ENCODE data around the gene MLLT3.

The MLLT3 gene

GRCh38 chr9:20322212-20322611 lies 300.1 kb downstream of the MLLT3 start:
- DNase-seq: no peak

DNA sequence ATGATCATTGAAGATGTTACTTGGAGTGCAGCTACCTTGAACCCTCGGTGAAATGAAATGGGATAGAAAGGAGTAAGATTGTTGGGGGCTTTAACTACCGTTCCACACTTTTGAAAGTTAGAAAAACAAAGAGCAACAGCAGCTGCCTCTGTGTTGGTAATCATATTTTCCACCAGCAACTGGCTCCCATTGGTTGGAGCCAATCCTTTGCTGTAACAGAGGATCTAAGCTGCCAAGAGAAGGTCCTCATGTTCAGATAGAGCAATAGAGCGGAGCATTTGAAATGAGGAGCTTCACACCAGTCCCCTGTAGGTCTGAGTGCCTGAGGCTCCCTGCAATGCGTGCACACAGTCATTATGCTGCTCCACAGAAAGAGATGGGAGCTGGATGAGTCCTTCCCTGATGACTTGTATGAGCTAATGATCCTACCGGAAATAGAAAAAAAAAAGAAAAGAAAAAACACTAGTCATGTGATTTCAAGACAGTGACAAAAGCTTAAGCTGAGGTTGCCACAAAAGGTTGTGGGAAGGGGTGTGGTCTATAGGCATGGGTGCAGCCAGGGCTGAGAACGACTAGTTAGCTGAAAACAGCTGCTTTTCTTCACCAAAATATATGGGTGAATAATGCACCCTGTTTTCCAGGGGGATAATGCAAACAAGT lies 300.7 kb downstream of the MLLT3 start:
- DNase-seq: peak; percentile 19

DNA sequence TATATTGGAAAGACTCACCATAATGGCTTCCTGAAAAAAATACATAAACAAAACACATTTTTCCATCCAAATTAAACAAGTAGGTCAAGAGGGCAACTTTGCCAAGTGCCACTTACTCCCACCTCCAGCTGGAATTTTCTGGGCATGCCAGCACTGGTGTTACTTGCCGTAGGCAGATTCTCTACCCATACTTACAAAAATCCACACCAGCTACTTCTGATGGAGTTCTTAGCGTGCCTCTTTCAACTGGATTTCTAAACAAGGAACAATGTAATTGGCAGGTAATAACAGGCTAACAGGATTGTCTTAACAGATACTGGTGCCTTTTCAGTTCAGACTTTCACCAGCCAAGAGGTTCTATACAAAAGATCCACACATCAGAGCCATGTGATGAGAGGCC lies 301.4 kb downstream of the MLLT3 start:
- no peak for DNase-seq

GRCh38 chr9:20319641-20320337 lies 302.5 kb downstream of the MLLT3 start:
- DNase-seq: no peak

DNA sequence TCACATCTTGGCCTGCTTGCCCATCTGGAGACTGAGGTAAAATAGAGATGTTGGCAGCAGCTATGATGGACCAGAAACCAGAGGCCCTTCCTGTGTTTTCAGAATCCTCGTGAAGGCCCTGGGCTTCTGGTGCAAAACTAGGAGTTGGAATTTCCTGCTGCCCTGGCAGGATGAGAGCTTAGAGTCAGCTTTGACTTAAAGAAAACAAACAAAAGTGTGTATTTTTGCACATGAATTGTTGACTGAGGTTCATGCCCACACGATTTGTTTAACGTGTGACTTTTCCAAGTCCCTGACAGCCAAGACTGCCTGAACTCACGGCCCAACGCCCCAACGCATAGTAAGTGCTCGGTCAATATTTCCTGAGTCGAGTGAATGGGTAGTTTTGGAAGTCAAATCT lies 303.1 kb downstream of the MLLT3 start:
- DNase-seq: no peak

GRCh38 chr9:20317701-20318100 lies 304.6 kb downstream of the MLLT3 start:
- DNase-seq: no peak

DNA sequence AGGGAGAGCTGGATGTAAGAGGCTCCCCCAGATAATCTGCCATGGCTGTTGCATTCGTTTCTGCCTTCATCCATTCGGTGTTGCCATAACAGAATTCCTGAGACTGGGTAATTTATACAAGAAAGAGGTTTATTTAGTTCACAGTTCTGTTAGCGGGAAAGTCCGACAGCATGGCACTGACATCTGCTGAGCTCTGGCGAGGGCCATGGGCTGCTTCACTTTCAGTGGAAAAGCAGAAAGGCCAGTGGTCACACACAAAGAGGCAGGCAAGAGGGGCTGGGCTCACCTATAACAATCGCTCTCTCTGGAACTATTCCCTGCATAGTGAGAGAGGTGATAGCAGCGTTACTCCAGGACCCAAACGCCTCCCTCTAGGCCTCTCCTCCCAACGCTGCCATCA lies 305.9 kb downstream of the MLLT3 start:
- no peak for DNase-seq

- no peak for DNase-seq
Measured at GRCh38 chr9:20315677-20316076, 306.6 kb downstream of the MLLT3 start.

GRCh38 chr9:20314981-20315380 lies 307.3 kb downstream of the MLLT3 start:
- no peak for DNase-seq

- no peak for DNase-seq
Measured at GRCh38 chr9:20313415-20313814, 308.9 kb downstream of the MLLT3 start.

- DNase-seq: no peak
Measured at GRCh38 chr9:20312732-20313131, 309.6 kb downstream of the MLLT3 start.

GRCh38 chr9:20310024-20310423 lies 312.3 kb downstream of the MLLT3 start:
- DNase-seq: no peak

GRCh38 chr9:20309124-20309523 lies 313.2 kb downstream of the MLLT3 start:
- no peak for DNase-seq

- DNase-seq: no peak
Measured at GRCh38 chr9:20307621-20308020, 314.7 kb downstream of the MLLT3 start.

DNA sequence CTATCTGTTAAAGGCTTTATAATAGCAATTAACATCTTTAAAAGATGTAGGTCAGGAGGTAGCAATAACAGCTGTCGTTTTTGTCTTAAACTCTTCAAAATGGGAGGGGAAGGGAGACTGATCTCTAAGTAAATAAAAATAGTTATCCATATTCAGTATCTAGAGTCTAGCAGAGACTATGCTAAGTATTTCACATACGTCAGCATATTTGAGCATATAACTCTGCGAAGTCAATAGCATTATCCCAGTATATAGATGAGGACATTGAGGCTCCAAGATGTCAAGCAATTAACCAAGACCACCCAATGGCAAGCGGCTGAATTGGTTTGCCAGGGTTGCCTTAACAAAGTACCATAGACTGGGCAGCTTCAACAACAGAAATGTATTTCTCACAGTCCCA lies 316.8 kb downstream of the MLLT3 start:
- DNase-seq: no peak

GRCh38 chr9:20303996-20304395 lies 318.3 kb downstream of the MLLT3 start:
- DNase-seq: no peak

DNA sequence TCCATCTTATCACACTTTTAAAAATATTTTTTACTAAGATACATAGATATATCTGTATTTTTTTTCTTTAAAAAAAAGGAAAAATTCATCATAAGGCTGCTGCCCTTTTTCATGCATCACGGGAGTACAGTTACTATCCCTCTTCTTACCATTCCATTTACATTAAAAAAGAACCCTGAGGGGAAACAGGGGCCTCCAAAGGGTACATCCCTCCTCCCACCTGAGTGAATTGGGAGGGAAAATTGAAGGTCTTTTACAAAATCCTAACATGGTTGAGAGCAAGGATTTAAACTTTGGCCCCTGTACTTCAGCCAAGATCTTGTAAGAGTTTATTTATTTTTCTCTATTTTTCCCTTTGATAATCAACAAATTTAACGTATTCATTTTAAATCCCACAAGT lies 319.2 kb downstream of the MLLT3 start:
- DNase-seq: no peak

GRCh38 chr9:20302197-20302596 lies 320.1 kb downstream of the MLLT3 start:
- DNase-seq: no peak

GRCh38 chr9:20300430-20301115 lies 321.7 kb downstream of the MLLT3 start:
- DNase-seq: no peak

GRCh38 chr9:20297646-20298084 lies 324.6 kb downstream of the MLLT3 start:
- no peak for DNase-seq

GRCh38 chr9:20295555-20295954 lies 326.7 kb downstream of the MLLT3 start:
- DNase-seq: no peak

DNA sequence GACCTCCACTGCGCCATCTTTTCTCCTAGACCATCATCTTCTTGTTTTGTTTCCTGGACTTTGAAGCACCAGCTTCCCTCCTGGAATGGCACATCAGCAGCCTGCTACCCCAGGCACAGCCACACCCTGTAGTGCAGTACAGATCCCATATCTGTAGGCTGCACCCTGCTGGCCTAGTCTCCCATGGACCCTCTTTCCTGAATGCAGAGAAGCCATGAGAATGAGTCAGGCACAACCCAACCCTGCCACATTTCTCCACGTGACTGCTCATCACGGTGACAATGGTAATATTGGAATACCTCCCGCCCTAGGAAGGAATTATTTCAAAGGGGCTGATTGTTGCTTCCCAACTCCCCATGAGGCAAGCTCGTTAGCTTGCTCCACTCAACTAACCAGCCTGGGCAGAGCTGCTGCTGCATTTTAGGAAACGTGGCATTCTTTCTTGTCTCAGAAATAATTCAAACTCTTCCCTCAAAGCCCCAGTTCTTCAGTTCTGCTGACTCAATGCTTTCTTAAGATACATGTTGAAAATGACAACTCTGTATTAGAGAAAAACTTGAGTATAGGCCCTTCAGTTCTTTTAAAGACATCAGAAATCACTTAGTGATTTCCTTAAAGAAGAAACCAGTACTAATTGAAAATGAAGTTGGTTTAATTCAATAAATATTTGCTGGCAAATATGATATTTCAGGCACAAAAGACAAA lies 328.1 kb downstream of the MLLT3 start:
- no peak for DNase-seq

DNA sequence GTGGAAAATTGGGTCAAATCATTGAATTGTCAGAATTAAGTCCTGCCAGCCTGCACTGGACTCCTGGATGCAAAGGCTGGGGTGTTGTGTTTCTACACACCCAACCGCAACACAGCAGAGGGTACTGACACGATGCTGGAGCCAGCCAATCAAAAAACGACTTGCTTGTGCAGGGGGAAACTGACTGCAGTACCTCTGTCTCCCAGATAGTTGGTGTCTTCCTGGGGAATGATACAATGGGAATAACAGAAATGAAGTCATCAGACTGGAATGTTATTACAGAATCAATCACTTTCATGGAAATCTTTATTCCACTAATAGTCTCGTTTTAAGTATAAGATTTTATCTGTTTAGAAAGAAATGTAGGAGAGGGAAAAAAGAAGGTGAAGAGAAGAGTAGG lies 330.3 kb downstream of the MLLT3 start:
- no peak for DNase-seq
